IMR-90 (cell line): ENCODE data around the gene EXOC6. TPM values are rescaled to one million over a fixed set of nuclear protein-coding genes. Genes with fewer than 3 reads are reported as not detected.

ENCODE experiments used
- ATAC-seq: fragments of 200-7000 bp; cut with Tn5 transposase; 2 replicates; pipeline ENCODE4 v1.9.1; 2020; ENCODE audit warnings: low read depth, mild to moderate bottlenecking, moderate library complexity
- BruUV-seq: library from RNA; stranded (reverse); fragments of 400-500 nt; replicated peaks from 2 replicates; lab custom pipeline; 2021; lab: Mats Ljungman, UMichigan
- CTCF ChIA-PET: fragments of 300-600 bp; formaldehyde crosslinking; extraction: SDS; loops from one replicate; lab custom pipeline; 2021; ENCODE audit warnings: antibody characterized with exemption; lab: Yijun Ruan, JAX
- POLR2A ChIA-PET: fragments of 300-600 bp; sonication (Branson Sonifier 250); formaldehyde crosslinking; loops from one replicate; lab custom pipeline; 2022; ENCODE audit warnings: antibody characterized with exemption; ENCODE audit not compliant: unreplicated experiment; lab: Charles Lee
- DNase-seq: peaks from one replicate; pipeline ENCODE4 v3.0.0; 2013
- H2AFZ ChIP-seq: replicated peaks from 2 replicates; pipeline ENCODE3; 2013; ENCODE audit warnings: low read length, mild to moderate bottlenecking; ENCODE audit not compliant: poor library complexity
- H2AK5ac ChIP-seq: 2 replicates; pipeline ENCODE4 v1.6.1; 2013; ENCODE audit warnings: low read depth, low read length, inconsistent platforms
- H2AK9ac ChIP-seq: replicated peaks from 2 replicates; pipeline ENCODE3; 2013; ENCODE audit warnings: mild to moderate bottlenecking, low read depth, low read length, moderate library complexity; ENCODE audit not compliant: poor library complexity
- H2BK120ac ChIP-seq: 2 replicates; pipeline ENCODE4 v1.6.1; 2013; ENCODE audit warnings: low read depth, low read length, inconsistent platforms
- H2BK15ac ChIP-seq: 3 replicates; pipeline ENCODE4 v1.6.1; 2013; ENCODE audit warnings: low read depth, low read length, inconsistent platforms
- H2BK20ac ChIP-seq: 2 replicates; pipeline ENCODE4 v1.6.1; 2013; ENCODE audit warnings: low read depth, mild to moderate bottlenecking, inconsistent platforms, low read length, moderate library complexity
- H2BK5ac ChIP-seq: 2 replicates; pipeline ENCODE4 v1.6.1; 2013; ENCODE audit warnings: mild to moderate bottlenecking, low read depth, low read length, inconsistent platforms; ENCODE audit not compliant: poor library complexity, severe bottlenecking
- H3K14ac ChIP-seq: replicated peaks from 2 replicates; pipeline ENCODE4 v1.6.1; 2013; ENCODE audit warnings: low read depth, low read length, inconsistent platforms
- H3K18ac ChIP-seq: 2 replicates; pipeline ENCODE4 v1.6.1; 2013; ENCODE audit warnings: low read depth, low read length, control low read depth
- H3K23ac ChIP-seq: 2 replicates; pipeline ENCODE4 v1.6.1; 2013; ENCODE audit warnings: low read depth, low read length, inconsistent platforms
- H3K27ac ChIP-seq: 2 replicates; pipeline ENCODE4 v1.5.1; 2013; ENCODE audit warnings: mild to moderate bottlenecking, control low read depth, low read length; ENCODE audit not compliant: insufficient read depth
- H3K27me3 ChIP-seq: 2 replicates; pipeline ENCODE4 v1.6.1; 2013; ENCODE audit warnings: low read length; ENCODE audit not compliant: control insufficient read depth, insufficient read depth
- H3K36me3 ChIP-seq: 2 replicates; pipeline ENCODE4 v1.6.1; 2013; ENCODE audit warnings: low read length, mixed read lengths; ENCODE audit not compliant: control insufficient read depth, insufficient read depth
- H3K4ac ChIP-seq: 2 replicates; pipeline ENCODE4 v1.6.1; 2013; ENCODE audit warnings: low read depth, low read length, inconsistent platforms
- H3K4me1 ChIP-seq: 2 replicates; pipeline ENCODE4 v1.6.1; 2013; ENCODE audit warnings: low read length, mixed read lengths; ENCODE audit not compliant: control insufficient read depth, insufficient read depth
- H3K4me2 ChIP-seq: 2 replicates; pipeline ENCODE4 v1.6.1; 2013; ENCODE audit warnings: low read depth, mild to moderate bottlenecking, control low read depth, low read length, moderate library complexity
- H3K4me3 ChIP-seq: 2 replicates; pipeline ENCODE4 v1.5.1; 2013; ENCODE audit warnings: low read depth, mild to moderate bottlenecking, control low read depth, low read length, moderate library complexity; ENCODE audit not compliant: insufficient read depth
- H3K56ac ChIP-seq: 2 replicates; pipeline ENCODE4 v1.6.1; 2013; ENCODE audit warnings: low read length, inconsistent platforms; ENCODE audit not compliant: insufficient read depth; ENCODE audit errors: extremely low read depth
- H3K79me1 ChIP-seq, 2 experiments: 2 replicates each; pipeline ENCODE4 v1.6.1; 2013; ENCODE audit warnings: low read length in 2 of 2, inconsistent platforms in 1 of 2, low read depth in 1 of 2
- H3K9ac ChIP-seq: 2 replicates; pipeline ENCODE4 v1.6.1; 2013; ENCODE audit warnings: low read depth, low read length, control low read depth
- H3K9me1 ChIP-seq: 2 replicates; pipeline ENCODE4 v1.6.1; 2013; ENCODE audit warnings: low read length, inconsistent platforms; ENCODE audit not compliant: insufficient read depth
- H3K9me3 ChIP-seq: 2 replicates; pipeline ENCODE4 v1.6.1; 2013; ENCODE audit warnings: low read length; ENCODE audit not compliant: control insufficient read depth, insufficient read depth
- H4K20me1 ChIP-seq: 2 replicates; pipeline ENCODE4 v1.6.1; 2013; ENCODE audit warnings: low read length, inconsistent platforms; ENCODE audit not compliant: insufficient read depth
- H4K5ac ChIP-seq: 2 replicates; pipeline ENCODE4 v1.6.1; 2013; ENCODE audit warnings: mild to moderate bottlenecking, low read depth, low read length, control low read depth
- H4K8ac ChIP-seq, 2 experiments: 2 replicates each; pipeline ENCODE4 v1.6.1; 2013; ENCODE audit warnings: low read depth in 2 of 2, low read length in 2 of 2, control low read depth in 1 of 2, inconsistent platforms in 1 of 2
- H4K91ac ChIP-seq: 2 replicates; pipeline ENCODE4 v1.6.1; 2013; ENCODE audit warnings: low read depth, low read length, inconsistent platforms; ENCODE audit not compliant: insufficient read depth
- FOS ChIP-seq: fragments of 150-350 bp; IDR thresholded peaks from 2 replicates; pipeline ENCODE4 v1.6.1; 2016; ENCODE audit warnings: low read depth, low read length
- MXI1 ChIP-seq: IDR thresholded peaks from 2 replicates; pipeline ENCODE4 v1.6.1; 2012; ENCODE audit warnings: low read depth, mild to moderate bottlenecking, low read length, moderate library complexity, borderline replicate concordance
- WGBS, 2 experiments: methylation state at CpG; one replicate each; pipeline versions ENCODE4 v1.1.5 to v1.1.7; 2013; ENCODE audit warnings: missing lambda C conversion rate in 2 of 2; ENCODE audit not compliant: insufficient read length in 1 of 2; ENCODE audit errors: extremely low coverage in 2 of 2; 5-methylcytosine and 5-hydroxymethylcytosine counted together
- dilution Hi-C: fragments of 300-500 bp; cut with HindIII; formaldehyde crosslinking; loops from one replicate; pipeline ENCODE4 v1.14.3; 2018; ENCODE audit warnings: low sequenced_read_pairs; ENCODE audit not compliant: unreplicated experiment
- in situ Hi-C: fragments of 300-500 bp; cut with MboI; formaldehyde crosslinking; loops from 3 replicates; pipeline ENCODE4 v1.14.3; 2019; ENCODE audit warnings: low sequenced_read_pairs, inconsistent platforms, mixed read lengths
- intact Hi-C: fragments of 100-400 bp; cut with micrococcal nuclease; formaldehyde crosslinking; loops from 2 replicates; pipeline ENCODE4 v1.10.0; 2022
- polyA plus RNA-seq, 3 experiments: library from polyadenylated mRNA; depleted of rRNA; stranded (reverse); fragments of >200 nt; gene quantifications; 2 replicates each; pipeline ENCODE4 v1.2.3, GENCODE V29; 2012; ENCODE audit warnings: low replicate concordance in 1 of 3
- total RNA-seq: library from RNA; depleted of rRNA; stranded (reverse); fragments of >200 nt; gene quantifications from 2 replicates; pipeline ENCODE4 v1.2.3, GENCODE V29; 2012

EXOC6 gene
- total and polyA plus RNA-seq, 2 of the 4 experiments (the other 2 are of a cell fraction): 4.5 to 11.5 TPM

GRCh38 chr10:92846854-92847201 lies 1.5 kb upstream of the EXOC6 start:
- ATAC-seq (no peak), DNase-seq (peak; percentile 43)
- Histone ChIP-seq H3K27me3 (no peaks in the 10 kb centered on the region), H3K36me3 (no peaks in the 10 kb centered on the region), H3K23ac (no peak overlapping the region), H3K4ac (no peak overlapping the region), H3K9me1 (peaks cover 6% of the 10 kb centered on the region; the same call in 1 of the 2 replicates), H3K9ac (no peak overlapping the region), H3K4me3 (no peak overlapping the region), H3K18ac (no peak overlapping the region), H2AFZ (no peak overlapping the region), H3K79me1 (peaks cover 7 to 13% of the 10 kb centered on the region in 2 experiments; a peak in 3 of 4 replicates), H3K56ac (no peak overlapping the region), H4K5ac (no peak overlapping the region), H4K91ac (no peak overlapping the region), H4K20me1 (no peaks in the 10 kb centered on the region), H3K27ac (no peak overlapping the region), H2BK120ac (no peak overlapping the region), H2AK5ac (no peak overlapping the region), H2BK20ac (no peak overlapping the region), H3K4me1 (peaks cover 2% of the 10 kb centered on the region; the same call in 1 of the 2 replicates), H3K14ac (no peak overlapping the region), H2BK5ac (no peak overlapping the region), H2BK15ac (no peak overlapping the region), H2AK9ac (no peak overlapping the region), H3K9me3 (no peaks in the 10 kb centered on the region), H4K8ac (no peak overlapping the region), H3K4me2 (no peak overlapping the region)
- WGBS, 2 experiments: 100% methylated on average over 1 of the region's 2 CpGs; no CpG with 5 or more reads in 1 of the 2 experiments
- intact Hi-C loops: no loop called here
- TF ChIP-seq MXI1 (no peak), FOS (no peak)
- CTCF ChIA-PET: no interaction called here
- dilution Hi-C loops: no loop called here
- POLR2A ChIA-PET: interaction anchor here (0.5 kb wide), 1 partner anchor 156 kb away, joined by 3 read pairs; no protein-coding TSS in a partner anchor
- no TSS peak for BruUV-seq
- in situ Hi-C loops: no loop called here
